GM21447 (cell line): ENCODE data around the gene ARF4.
A peak's percentile ranks its signal among the peaks of the same experiment; 100 is the strongest.

Experiments used
- ATAC-seq: cut with Tn5 transposase; IDR thresholded peaks from one replicate; pipeline ENCODE4 v1.9.1; 2021; ENCODE audit not compliant: unreplicated experiment

The ARF4 gene

DNA sequence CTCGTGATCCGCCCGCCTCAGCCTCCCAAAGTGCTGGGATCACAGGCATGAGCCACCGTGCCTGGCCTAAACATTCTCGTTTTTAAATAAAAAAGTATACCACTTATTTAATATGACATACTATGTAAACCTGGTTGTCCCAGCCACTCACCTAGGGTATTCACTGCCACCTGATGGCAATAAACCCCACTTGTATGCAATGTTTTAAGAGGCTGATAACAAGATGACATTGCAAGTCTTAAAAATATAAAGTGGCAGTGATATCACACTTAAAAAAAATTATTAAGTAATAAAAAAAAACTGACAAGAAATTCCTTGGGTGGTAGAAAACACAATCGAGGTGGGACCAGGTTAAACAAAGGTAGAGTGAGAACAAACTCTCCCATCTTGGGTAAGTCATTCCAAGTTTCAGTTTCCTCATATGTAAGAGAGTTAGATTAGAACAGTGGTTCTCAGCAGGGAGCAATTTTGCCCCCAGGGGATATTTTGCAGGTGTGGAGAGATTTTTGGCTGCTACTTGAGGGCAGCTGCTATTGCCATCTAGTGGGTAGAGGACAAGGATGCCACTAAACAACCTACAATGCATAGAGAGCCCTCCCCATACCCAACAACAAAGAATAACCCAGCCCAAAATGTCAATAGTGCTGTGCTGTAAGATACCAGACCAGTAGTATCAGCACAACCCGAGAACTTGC, 14.5 kb downstream of the ARF4 start:
- ATAC-seq: no peak

DNA sequence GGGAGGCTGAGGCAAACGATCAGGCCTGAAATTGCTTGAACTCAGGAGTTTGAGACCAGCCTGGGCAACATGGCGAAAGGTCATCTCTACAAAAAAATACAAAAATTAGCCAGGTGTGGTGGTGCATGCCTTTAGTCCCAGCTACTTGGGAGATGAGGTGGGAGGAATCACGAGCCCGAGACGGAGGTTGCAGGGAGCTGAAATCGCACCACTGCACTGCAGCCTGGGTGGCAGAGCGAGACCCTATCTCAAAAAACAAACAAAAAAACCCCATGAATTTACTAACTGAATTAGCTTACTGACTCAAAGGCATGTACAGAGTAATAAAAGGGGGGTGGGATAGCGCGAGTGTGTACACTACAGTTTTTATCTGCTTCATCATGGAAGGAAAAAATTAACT, 19.3 kb downstream of the ARF4 start:
- ATAC-seq: no peak

DNA sequence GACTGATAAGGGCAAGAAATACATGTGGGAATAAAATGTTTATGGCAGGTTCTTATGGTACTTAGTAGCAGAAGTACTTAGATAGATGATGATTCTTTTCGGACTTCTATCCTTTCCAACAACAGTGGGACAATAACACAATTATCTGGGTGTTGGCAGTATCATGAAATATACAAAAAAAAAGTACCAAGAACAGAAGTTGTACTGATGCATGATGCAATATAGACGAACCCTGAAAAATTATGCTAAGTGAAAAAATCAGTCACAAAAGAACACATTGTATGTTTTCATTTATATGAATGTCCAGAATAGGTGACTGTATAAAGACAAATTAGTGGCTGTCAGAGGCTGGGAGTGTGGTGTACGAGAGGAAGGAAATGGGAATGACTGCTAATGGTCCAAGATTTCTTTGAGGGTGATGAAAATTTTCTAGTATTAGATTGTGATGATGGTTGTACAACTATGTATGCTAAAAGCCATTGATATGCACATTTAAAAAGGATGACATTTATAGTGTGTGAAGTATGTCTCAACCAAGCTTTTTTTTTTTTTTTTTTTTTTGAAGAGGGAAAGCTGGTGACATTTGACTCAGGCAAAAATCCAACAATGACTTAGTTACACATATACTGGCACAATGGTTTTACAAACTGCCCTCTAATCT, 21.0 kb downstream of the ARF4 start:
- no peak for ATAC-seq

DNA sequence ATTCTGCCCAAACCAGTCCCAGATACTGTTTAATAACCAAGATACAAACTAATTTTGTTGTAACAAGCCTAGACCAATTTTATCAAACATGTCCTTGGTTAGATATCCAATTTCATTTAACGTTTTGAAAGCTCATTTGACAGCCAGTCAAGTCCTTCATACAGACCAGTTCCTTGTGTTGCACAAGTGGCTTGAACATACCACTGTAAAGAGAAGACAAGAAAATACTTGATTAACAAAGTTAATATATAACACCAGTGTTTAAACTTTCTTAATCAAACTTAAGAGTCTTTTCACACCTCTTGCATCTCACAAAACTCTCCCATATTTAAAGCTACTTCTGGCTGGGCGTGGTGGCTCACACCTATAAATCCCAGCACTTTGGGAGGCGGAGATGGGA, 25.0 kb downstream of the ARF4 start:
- ATAC-seq: no peak

DNA sequence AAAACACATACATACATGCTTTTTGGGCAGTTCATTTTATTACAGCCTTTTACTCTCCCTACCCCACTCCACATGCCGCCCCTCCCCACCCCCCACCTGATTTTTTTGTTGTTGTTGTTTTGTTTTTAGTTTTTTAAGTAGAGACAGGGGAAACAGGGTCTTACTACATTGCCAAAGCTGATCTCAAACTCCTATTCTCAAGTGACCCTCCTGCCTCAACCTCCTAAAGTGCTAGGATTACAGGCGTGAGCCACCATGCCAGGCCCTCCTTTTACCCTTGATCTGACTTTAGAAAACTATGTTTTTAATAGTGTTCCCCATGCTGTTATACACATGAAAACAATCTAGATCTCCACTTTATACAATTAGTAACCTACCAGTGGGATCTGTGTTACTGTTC, 26.3 kb downstream of the ARF4 start:
- no peak for ATAC-seq

DNA sequence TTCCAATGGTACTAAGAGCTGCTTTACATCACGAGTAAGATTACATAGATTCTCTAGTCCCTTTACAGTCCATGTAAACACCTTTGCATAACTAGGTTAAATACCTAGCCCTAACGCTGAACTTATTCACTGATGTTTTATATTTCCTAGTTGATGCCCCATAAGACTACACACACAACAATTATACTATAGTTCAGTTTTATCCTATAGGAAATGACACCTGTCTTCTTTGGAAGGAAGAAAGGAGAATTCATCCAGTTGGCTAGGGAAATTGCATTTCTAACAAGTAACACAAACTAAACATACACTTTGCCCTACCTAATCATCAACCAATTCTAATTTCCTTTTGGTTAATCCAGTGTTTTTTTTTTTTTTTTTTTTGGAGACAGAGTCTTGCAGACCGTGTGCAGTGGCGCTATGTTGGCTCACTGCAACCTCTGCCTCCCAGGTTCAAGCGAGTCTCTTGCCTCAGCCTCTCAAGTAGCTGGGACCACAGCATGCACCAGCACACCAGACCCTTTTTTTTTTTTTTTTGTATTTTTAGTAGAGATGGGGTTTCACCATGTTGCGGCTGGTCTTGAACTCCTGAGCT, 27.2 kb downstream of the ARF4 start:
- ATAC-seq: no peak

DNA sequence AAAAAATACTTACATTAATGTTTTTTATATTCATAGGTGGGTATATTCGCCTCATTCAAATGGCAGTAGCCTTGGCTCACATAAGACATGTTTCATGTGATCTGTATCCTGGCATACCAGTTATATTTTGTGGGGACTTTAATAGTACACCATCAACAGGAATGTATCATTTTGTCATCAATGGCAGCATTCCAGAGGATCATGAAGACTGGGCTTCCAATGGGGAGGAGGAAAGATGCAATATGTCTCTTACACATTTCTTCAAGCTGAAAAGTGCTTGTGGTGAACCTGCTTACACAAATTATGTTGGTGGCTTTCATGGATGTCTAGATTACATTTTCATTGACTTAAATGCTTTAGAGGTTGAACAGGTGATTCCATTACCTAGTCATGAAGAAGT, 37.6 kb downstream of the ARF4 start:
- ATAC-seq: no peak

DNA sequence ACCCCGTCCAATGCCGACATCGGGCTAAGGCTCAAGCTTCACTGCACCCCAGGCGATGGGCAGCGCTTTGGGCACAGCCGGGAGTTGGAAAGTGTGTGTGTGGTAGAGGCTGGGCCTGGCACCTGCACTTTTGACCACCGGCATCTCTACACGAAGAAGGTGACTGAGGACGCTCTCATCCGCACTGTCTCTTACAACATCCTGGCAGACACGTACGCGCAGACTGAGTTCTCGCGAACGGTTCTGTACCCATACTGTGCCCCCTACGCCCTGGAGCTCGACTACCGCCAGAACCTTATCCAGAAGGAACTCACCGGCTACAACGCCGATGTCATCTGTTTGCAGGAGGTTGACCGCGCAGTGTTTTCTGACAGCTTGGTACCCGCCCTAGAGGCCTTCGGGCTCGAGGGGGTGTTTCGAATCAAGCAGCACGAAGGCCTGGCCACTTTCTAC, 40.0 kb downstream of the ARF4 start:
- ATAC-seq: peak; percentile 10

DNA sequence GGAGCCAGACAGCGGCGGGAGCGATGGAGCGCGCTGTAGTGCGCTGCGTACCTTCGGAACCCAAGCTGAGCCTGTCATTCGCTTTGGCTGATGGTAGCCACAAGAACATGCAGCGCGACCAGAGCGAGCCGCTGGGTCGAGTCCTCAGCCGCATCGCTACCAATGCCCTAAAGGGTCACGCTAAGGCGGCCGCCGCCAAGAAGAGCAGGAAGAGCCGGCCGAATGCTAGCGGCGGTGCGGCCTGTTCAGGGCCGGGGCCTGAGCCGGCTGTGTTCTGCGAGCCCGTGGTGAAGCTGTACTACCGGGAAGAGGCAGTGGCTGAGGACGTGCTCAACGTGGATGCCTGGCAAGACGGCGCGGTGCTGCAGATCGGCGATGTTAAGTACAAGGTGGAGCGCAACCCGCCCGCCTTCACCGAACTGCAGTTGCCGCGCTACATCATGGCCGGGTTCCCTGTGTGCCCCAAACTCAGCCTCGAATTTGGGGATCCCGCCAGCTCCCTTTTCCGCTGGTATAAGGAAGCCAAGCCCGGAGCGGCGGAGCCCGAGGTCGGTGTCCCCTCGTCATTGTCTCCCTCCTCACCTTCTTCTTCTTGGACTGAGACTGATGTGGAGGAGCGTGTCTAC, 40.6 kb downstream of the ARF4 start:
- peak; percentile 30 for ATAC-seq

DNA sequence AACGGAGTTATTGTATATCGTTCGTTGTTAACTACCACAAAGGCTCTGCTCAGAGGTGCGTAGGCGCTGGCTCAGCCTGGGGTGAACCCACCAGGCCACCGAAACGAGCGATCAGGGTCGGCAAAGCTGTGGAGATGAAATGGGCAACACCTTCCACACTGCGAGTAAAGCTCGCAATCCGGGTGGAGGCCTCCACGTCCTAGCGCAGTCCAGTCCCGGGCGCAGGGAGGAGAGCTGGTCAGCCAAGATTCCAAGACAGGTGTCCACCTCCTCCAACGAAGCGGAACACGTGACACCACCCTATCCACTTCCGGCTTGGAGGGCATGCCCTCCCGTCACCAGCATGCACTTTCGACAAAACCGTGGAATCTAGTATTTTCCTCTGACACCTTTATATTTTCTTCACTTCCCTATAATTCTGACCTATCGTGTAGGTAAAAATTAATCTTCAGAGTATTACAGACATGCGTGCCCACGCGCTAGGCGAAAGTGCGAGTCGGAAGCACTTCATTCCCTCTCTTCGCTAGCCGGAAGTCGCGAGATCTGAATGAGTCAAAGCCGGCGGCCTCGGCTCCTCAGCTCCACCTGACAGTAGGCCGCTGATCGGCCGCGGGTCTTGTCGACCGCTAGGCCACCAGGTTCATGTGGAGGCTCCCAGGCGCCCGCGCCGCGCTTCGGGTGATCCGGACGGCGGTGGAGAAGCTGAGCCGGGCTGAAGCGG, 41.2 kb downstream of the ARF4 start, which contains the start of gene PDE12:
TSS of gene PDE12 (plus strand) at position 537 of the 721 bp plus-strand sequence. CDS start at position 643, 106 bp downstream.
- peak; percentile 91 for ATAC-seq

DNA sequence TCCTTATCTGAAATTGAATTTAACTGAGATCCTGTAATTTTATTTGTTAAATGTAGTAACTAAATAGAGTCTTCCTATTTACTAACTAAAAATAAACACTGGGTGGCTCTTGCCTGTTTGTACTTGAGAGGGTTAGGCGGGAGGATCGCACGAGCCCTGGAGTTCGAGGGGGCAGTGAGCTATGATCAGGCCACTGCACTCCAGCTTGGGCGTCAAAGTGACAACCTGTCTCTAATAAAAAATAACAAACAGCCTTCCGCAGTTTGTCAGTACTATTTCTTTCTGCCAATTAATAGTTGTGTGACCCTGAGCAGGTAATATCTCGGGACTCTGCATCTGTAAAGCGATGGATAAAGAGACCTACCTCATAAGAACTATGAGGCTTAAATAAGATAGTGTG, 41.8 kb downstream of the ARF4 start:
- no peak for ATAC-seq

DNA sequence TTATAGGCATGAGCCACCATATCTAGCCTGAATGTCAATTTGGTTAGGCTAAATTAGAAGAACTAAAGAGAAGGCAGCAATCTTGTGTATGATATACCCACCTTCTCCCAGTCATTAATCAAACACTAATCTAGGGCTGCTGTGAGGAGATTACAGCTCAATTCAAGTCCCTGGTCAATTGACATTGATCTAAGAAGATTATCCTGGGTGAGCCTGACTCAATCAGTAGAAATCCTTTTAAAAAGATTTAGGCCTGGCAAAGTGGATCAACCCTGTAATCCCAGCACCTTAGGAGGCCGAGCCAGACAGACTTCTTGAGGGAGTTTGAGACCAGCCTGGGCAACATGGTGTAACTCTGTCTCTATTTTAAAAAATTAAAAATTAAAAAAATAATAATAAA, 50.5 kb downstream of the ARF4 start:
- ATAC-seq: no peak

DNA sequence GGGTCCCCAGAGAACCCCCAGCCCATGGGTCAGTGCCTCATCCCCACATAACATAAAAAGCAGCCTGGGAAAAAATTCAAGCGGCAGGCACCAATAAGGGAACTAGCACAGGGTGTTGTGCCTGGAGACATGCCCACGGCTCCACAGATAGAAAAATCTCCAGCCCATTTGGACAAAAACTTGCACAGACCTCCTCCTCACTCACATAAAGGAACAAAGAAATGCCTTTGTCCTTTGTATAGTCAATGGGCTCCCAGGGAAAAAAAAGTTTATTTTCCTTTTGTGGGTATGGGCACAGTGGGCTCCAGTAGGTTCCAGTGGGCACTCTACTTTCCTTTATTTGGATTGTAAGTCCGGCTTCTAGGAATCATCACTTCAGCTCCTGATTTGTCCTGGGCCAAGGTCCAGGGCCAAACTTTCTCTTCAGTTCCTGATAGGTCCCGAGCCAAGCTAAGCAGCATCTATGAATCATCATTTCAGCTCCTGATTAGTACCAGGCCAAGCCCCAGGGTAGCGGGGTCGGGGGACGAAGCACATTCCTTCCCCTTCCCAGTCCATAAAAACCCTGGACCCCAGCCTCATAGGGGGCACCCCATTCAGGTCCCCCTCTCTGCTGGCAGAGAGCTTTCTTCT, 51.4 kb downstream of the ARF4 start:
- ATAC-seq: no peak

DNA sequence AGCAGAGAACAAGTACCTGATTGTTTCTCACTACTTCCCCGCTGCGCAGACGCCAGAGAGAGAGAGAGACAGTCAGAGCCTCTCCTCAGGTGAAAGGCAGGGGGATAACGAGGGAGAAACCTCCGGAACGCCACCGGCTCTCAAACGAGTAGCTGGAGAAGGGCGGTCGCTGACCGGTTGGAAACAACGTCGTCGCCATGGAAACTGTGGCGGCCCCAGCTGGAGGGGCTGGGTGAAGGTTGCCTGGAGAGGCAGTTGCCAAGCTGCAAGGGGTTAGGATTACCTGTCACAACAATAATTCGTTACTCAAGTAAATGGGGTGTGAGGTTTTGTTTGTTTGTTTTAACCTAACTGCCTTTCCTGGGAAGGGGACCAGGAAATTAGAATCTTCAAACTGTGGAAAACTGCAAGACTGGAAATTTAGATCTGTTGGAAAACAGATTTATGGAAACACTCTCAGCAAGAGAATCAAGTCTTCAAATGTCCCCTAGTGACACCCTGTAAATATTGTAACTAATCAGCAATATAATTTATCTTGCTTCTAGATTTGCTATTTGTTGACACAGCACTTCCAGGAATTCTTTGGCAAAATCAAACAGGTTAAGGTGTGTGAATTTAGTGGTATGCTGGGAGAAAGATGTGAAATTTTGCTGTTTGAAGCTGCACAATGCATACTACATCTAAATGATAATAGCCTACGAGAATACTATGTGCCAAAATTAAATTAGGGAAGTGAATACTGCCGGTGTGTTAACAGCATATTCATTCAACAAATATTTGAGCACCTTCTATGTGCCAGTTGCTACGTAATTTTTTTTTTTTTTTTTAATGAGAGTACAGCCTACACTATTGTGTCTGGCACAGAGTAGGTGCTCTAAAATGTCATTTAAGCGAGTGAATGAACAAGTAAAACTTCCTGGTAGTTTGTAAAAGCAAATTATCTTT, 52.7 kb downstream of the ARF4 start, which contains the start of gene DNAH12:
TSS of gene DNAH12 (minus strand) at position 164 of the 945 bp plus-strand sequence. CDS start 1,474 bp downstream, outside the sequence.
- no peak for ATAC-seq

DNA sequence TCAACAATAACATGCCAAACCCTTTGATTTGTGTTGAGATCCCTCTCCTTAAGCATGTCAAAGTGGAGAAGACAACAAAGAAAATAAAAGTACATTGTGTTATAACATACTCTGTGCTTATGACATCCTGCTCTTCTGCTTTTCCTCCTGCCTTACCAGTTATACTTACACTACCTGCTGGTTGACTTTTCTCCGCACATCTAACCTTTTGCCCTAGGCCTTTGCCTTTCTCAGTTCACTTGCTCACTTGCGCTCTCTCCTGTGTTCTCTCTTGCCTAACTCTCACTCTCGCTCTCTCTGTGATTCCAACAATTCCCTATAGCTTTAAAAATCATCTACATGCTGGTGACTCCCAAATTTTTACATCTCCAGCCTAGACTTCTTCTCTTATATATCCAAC, 58.7 kb downstream of the ARF4 start:
- ATAC-seq: no peak

DNA sequence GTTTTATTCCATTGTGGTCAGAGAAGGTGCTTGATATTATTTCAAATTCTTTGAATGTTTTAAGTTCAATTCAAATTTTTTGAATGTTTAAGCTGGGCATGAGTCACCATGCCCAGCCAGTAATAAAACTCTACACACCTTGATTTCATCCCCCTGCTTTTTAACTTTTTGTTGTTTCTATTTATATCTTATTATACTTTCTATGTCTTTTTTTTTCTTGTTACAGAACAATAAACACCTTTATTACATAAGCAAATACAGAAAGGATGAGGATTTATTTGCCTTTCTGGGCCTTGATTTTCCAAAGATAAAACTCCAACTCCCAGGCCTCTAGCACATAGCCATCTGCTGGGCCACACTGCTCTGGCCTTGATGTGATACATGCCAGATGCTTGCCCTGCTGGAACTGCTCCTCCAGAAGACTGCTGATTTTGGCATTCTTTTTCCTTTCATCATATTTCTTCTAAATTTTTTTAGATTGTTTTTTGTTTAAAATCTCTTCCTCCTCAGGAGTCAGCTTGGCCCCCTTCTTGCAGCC, 67.0 kb downstream of the ARF4 start:
- no peak for ATAC-seq
